OCI-LY7 (cell line): ENCODE data around the gene SGSM2.

ENCODE experiments used
- CTCF ChIP-seq: fragments of 200-600 bp; sonication (generic); conservative IDR thresholded peaks from 2 replicates; pipeline ENCODE4 v1.5.1; 2014; ENCODE audit warnings: mild to moderate bottlenecking, antibody characterized with exemption, low read length, moderate library complexity, mixed read lengths
- EZH2phosphoT487 ChIP-seq: fragments of 200-600 bp; sonication (generic); IDR thresholded peaks from 2 replicates; pipeline ENCODE4 v1.6.1; 2018; ENCODE audit warnings: low read depth, borderline replicate concordance, mild to moderate bottlenecking, mixed run types, antibody characterized with exemption, low read length, moderate library complexity, mixed read lengths

DNA sequence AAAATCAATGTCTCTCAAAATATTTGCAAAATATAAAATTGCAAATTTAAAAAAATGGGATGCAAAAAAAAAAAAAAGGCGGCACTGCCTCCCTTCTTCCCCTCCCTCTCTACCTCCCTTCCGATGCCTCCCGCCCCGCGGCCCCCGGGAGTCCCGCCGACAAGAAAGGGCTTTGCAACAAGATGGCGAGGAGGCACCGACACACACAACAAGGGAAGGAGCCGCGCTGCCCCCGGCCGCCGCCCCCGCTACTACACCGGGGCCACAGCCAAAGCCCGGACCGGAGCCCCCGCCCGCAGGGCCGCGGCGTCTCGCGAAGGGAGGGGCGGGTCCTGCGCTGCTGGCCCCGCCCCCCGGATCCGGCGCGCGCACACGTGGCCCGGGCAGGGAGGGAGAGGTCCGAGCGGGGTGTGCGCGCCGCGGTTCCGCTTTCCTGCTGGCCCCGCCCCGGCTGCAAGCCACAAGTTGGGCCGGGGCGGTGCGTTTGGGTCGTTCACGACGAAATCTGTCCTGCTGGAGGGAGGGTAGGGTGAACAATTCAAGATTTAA, 63.6 kb downstream of the SGSM2 start, which contains the start of gene MNT:
- TF ChIP-seq EZH2phosphoT487 (no peak), CTCF (no peak)
